Activated CD4-positive, alpha-beta T cell treated with anti-CD3 and anti-CD28 coated beads for 1 hour (primary cell): ENCODE data around the gene SOX18.
"Not testable (repeated sequence)": the region's sequence is repeated elsewhere in the genome, so short reads cannot be mapped to it uniquely, and the experiment has no call there.

ENCODE experiments used
- DNase-seq: peaks from one replicate; pipeline ENCODE4 v3.0.0-alpha.2; 2020

Gene SOX18

DNA sequence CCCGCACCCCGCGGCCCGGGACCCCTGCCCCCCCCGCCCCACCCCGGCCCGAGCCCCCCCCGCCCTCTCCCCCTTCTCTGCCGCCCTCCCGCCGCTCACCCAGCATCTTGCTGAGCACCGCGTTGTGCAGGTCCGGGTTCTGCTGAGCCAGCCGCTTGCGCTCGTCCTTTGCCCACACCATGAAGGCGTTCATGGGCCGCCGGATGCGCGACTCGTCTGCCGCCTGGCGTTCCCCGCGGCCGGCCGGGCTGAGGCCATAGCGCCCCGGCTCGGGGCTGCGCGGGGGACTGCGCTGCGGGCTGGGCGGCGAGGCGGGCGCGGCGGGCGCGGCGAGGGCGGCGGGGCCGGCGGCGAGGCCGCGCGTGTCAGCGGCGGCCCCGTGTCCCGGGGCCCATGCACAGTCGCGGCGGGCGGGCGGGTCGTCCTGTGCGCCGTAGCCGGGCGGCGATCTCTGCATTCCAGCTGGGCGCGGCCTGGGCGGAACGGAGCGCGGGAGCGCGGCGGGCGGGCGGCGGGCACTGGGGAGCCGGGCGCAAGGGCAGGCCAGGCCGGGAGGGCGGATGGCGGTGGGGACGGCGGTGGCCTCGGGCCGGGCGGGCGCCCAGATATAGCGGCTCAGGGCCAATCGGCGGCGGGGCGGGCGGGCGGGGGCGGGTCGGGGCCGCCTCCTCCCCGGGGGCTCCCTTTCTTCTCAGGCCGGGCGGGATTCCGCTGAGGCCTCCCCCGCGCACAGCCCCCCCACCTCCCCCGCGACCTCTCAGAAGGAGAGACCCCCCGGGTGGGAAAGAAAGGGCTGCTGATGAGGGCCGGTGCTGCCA lies at the start of gene SOX18:
TSS of gene SOX18 (minus strand) at position 580 of the 818 bp plus-strand sequence. CDS start at position 457, 123 bp downstream.
- DNase-seq = no peak

DNA sequence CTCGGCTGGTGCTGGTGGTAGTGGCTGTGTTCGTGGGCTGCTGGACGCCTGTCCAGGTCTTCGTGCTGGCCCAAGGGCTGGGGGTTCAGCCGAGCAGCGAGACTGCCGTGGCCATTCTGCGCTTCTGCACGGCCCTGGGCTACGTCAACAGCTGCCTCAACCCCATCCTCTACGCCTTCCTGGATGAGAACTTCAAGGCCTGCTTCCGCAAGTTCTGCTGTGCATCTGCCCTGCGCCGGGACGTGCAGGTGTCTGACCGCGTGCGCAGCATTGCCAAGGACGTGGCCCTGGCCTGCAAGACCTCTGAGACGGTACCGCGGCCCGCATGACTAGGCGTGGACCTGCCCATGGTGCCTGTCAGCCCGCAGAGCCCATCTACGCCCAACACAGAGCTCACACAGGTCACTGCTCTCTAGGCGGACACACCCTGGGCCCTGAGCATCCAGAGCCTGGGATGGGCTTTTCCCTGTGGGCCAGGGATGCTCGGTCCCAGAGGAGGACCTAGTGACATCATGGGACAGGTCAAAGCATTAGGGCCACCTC lies 49.1 kb upstream of the SOX18 start:
- DNase-seq = no peak

- DNase-seq = no peak
These were observed 47.1 kb upstream of the SOX18 start for GRCh38 chr20:64096535-64096934.

- no peak for DNase-seq
These were observed 46.5 kb upstream of the SOX18 start for GRCh38 chr20:64095927-64096326.

DNA sequence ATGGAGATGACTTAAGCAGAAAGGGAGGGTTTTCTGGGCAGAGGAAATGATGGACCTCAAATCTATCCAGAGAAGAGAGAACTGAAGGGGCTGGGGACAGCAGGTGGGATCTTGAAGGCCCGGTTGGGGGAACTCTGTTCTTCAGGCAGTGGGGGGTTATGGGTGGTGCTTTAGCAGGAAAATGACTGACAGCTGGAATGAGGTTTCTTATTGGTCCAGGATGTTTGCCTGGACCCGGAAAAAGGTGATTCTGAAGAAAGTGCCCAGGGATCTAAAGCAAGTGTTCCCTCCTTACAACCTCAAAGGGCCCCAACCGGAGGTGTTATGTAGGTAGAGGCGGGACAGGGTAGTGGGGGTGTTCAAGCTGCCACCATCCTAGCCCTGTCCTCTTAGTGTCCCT lies 46.0 kb upstream of the SOX18 start:
- no peak for DNase-seq

GRCh38 chr20:64093013-64093503 lies 43.6 kb upstream of the SOX18 start:
- no peak for DNase-seq

DNA sequence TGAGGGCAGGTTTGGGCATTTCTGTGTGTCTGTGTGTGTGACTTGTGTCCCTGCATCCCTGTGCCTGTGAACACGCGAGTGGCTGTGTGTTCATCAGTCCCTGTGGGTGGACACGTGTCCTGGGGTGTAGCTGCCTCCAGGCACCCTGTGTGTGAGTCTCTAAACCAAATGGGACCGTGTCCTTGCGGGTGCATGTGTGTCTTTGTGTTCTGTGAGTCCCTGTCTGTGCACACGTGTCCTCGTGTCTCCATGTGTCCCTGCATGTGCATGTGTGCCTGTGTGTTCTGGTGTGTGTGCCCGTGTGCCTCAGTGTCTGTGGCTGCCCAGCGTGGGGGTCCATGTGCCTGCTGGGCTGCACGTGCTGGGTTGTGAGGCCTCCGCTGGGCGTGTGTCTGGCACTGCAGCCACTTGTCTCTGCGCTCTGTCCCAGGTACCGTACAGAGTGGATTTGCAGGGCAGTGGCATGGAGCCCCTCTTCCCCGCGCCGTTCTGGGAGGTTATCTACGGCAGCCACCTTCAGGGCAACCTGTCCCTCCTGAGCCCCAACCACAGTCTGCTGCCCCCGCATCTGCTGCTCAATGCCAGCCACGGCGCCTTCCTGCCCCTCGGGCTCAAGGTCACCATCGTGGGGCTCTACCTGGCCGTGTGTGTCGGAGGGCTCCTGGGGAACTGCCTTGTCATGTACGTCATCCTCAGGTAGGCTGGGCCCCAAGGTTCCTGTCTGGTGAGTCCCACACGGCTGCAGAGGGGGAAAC lies 43.0 kb upstream of the SOX18 start:
- no peak for DNase-seq

GRCh38 chr20:64091770-64092169 lies 42.3 kb upstream of the SOX18 start:
- DNase-seq = no peak

- DNase-seq = no peak
These were observed 41.9 kb upstream of the SOX18 start for GRCh38 chr20:64091340-64091739.

DNA sequence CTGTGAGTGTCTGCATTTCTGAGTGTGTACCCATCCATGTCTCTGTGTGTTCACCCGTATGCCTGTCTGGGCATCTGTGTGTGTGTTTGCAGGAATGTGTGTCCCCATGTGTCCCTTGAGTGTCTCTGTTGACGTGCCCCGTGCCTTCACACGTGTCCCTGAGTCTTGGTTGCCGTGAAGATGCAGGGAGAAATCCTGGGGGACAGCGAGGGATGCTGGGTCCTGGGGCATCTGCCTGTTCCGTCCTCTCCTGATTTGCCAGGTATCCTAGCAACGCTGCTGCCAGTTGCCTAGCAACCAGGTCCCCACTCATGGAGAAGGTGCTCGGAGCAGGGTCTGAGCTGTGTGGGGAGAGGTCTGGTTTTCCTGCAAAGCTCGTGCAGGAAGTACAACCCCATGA lies 40.7 kb upstream of the SOX18 start:
- DNase-seq = no peak

DNA sequence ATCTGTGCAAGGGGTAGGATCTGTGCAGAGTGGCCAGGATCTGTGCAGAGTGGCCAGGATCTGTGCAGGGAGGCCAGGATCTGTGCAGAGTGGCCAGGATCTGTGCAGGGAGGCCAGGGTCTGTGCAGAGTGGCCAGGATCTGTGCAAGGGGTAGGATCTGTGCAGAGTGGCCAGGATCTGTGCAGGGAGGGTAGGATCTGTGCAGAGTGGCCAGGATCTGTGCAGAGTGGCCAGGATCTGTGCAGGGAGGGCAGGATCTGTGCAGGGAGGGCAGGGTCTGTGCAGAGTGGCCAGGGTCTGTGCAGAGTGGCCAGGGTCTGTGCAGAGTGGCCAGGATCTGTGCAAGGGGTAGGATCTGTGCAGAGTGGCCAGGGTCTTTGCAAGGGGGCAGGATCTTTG lies 39.1 kb upstream of the SOX18 start:
- not testable (repeated sequence) for DNase-seq

DNA sequence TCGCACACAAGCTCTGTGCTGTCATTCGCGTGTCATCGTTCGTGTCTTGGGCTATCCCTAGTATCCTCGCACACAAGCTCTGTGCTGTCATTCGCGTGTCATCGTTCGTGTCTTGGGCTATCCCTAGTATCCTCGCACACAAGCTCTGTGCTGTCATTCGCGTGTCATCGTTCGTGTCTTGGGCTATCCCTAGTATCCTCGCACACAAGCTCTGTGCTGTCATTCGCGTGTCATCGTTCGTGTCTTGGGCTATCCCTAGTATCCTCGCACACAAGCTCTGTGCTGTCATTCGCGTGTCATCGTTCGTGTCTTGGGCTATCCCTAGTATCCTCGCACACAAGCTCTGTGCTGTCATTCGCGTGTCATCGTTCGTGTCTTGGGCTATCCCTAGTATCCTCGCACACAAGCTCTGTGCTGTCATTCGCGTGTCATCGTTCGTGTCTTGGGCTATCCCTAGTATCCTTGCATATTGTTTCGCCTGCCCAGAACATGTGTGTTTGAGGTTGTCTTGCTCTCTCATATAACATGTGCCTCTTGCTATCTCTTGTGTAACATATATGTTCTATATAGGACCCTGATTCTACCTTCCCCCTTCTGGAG lies 37.9 kb upstream of the SOX18 start:
- DNase-seq = not testable (repeated sequence)

DNA sequence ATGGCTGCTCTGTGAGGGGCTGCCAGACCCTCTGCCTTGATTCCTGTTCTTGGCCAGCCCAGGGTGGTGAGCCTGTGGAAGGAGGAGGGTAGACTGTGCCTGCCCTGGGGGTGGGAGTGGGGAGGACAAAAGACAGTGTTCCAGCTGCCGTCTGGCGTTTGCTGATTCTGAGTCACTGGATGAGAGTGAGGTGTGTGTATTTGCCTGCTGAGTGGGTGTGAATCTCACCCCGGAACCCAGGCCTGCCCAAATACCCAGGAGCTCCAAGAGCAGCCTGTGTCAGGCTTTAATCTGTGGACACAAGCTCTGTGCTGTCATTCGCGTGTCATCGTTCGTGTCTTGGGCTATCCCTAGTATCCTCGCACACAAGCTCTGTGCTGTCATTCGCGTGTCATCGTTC lies 37.4 kb upstream of the SOX18 start:
- no peak for DNase-seq

DNA sequence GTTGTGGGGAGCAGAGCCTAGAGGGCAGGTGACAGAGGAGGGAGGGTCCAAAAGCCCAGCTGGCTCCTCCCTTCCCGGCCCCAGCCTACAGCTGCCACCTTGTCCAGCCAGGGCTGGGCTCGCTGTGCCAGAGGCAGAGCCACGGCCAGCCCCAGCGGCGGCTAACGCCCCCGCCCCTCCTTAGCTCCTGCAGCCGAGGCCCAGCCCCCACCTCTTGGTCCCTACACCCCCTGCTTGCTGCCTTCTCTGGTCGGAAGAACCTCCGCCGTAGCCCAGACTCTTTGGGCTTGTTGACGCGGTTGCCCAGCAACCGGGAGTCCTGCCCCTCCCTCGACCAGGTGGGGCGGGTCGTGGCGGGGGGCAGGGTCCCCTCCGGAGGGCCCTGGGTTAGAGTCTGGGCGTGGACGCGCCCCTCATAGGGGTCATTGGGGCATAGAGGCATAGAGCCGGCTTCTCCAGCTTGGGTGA lies 35.3 kb upstream of the SOX18 start:
- DNase-seq = no peak

DNA sequence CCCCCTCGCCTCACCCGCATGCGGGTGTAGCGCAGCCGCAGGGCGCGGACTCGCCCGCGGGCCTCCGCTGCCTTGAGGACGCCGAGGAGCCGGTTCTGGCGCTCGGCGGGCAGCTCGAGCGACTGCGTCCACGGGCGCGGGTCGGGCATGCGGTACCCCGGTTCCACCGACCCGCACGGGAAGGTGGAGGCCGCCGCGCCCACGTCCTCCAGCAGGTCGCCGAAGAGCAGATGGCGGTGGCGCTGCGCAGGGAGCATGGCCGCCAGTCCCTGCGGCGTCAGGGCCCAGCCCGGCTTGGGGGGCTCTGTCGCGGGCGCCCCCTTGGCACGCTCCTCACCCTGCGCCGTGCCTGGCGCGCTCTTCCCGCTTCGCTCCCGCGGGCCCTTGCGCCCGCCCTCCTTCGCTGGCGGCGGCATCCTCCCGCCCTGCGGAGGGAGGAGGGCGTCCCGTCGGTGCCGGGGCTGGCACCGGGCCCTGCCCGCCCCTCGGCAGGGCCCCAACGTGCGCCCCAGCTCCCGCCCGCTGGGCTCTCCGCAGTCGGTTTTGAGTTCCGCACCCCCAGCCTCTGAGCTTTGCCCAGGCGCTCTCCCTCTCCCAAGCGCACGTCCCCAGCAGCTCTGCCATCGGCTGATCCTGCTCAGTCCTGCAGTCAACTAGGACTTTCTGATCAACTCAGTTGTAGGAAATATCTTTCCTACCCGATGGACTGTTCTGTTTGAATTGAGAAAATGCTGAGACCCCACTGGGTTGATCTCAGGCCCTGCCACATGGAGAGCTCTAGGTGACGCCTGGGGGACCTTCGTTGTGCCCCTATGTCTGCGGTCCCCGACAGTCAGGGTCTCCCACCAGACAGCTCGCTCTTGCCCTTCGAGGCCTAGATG lies 34.6 kb upstream of the SOX18 start, which contains the start of gene LKAAEAR1:
TSS of gene LKAAEAR1 (minus strand) at position 595 of the 881 bp plus-strand sequence. CDS start at position 416, 179 bp downstream.
- DNase-seq = no peak

- no peak for DNase-seq
These were observed 34.0 kb upstream of the SOX18 start for GRCh38 chr20:64083378-64083803.

DNA sequence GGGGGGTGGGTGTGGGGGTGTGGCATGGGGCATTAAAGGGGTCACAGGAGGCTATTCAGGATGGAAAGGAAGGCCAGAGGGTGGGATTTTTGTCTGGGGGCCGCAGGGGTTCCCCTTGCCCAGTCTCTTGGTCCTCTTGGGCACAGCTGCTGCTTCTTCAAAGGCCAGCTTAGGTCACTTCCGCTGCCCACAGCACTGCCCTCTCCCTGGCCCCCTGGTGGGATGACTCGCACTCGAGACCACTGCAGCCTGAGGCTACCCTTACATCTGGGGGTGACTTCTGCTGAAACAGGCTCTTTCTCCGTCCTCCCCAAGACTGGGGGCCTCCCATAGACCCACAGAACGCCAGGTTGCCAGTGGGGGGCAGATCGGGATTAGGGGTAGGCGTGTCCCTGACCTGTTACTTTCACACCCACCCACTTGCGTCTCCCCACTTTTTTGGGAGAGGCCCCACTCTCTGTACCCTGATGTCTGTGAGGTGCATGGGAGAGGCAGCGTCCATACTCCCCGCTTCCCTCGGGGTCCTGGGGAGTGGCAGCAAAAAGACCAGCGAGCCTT lies 33.5 kb upstream of the SOX18 start:
- DNase-seq = no peak

DNA sequence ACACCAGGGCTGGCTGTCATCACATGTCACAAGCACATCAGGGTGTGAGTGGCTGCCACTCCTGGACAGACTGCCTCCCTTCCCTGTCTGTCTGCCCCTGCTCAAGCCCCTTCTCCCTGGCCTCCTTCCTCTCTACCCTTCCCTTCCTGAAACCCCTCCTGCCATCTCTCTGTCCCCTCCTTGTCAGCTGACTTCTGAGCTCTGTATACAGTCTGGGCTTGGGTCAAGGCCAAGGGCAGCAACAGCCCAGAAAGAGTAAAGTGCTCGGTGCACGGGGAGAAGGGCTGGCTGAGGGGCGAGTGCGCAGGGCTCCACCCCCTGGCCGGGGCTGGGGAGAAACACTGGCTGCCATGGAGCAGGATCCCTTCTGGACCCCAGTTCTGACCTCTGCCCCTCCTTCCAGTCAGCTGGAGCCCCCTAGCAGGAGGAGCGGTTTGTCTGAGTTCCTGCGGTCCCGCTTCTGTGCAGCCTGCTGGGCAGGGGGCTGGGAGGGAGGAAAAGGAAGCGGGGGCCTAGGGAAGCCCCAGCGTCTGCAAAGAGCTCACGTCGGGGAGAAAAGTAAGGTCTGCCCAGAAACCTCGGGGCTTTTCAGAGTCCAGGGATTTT lies 32.8 kb upstream of the SOX18 start:
- DNase-seq = no peak

GRCh38 chr20:64081624-64081964 lies 32.2 kb upstream of the SOX18 start:
- DNase-seq = no peak

DNA sequence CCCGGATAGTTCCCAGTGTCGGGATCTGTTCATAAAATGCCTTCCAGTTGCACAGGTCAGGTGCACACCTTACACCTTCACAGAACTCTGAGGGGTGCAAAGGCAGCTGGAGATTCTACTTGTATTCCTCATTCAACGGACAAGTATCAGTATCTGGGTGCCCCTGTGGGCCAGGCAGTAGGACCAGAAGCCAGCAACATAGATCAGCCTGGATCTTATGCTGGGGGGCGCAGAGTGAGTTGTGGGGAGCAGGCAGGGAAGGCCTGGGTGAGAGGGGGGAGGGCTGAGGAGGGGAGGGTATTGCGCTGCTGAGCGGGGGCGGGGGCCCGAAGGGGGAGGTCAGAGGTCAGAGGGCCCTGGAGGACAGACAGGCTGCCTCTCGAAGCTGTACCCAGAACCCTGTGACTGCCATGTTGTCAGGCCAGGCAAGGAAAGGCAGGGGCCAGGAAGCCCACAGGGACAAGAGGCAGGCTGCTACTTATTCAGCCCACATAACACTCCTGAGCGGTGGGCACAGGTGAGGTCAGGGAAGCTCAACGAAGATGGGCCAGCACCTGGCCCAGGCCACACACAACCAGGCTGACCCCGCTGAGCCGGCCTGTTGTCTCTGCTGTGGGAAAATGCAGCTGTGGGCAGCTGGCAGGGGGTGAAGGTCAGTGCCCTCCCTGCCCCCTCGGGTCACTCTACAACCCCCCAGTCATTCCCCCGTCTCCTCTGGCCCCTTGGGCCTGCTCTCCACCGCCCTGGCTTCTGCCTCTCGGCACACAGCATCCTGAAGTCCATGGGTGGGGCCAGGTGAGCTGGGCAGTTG lies 31.6 kb upstream of the SOX18 start:
- DNase-seq = no peak
